Keratinocyte (primary cell): ENCODE data around the gene ITGB5. TPM values are rescaled to one million over a fixed set of nuclear protein-coding genes. Genes with fewer than 3 reads are reported as not detected.

ENCODE experiments used
- DNase-seq: peaks from one replicate; pipeline ENCODE4 v3.0.0-alpha.2; 2011; ENCODE audit warnings: low read depth, missing footprints, low spot score
- FAIRE-seq: peaks from 2 replicates; lab custom pipeline; 2011; peaks lifted over from hg19 to GRCh38; lab: Jason Lieb, UNC
- H2AFZ ChIP-seq: 2 replicates; pipeline ENCODE4 v1.6.0; 2012; ENCODE audit warnings: low read length, control low read depth, inconsistent platforms; ENCODE audit not compliant: control insufficient read depth
- H3K27ac ChIP-seq: 2 replicates; pipeline ENCODE4 v1.5.1; 2011; ENCODE audit warnings: low read length; ENCODE audit not compliant: control insufficient read depth, insufficient read depth
- H3K27me3 ChIP-seq: 3 replicates; pipeline ENCODE4 v1.6.0; 2011; ENCODE audit warnings: low read length; ENCODE audit not compliant: control insufficient read depth, insufficient read depth; ENCODE audit errors: extremely low read depth
- H3K36me3 ChIP-seq, 2 experiments: 2 replicates in 1 of 2; 3 replicates in 1 of 2; pipeline ENCODE4 v1.5.1; 2011; ENCODE audit warnings: low read length in 2 of 2, mild to moderate bottlenecking in 1 of 2; ENCODE audit not compliant: control insufficient read depth in 2 of 2, insufficient read depth in 2 of 2; ENCODE audit errors: extremely low read depth in 1 of 2
- H3K4me1 ChIP-seq: 3 replicates; pipeline ENCODE4 v1.5.1; 2011; ENCODE audit warnings: low read length; ENCODE audit not compliant: control insufficient read depth, insufficient read depth; ENCODE audit errors: extremely low read depth
- H3K4me2 ChIP-seq: 3 replicates; pipeline ENCODE4 v1.6.0; 2011; ENCODE audit warnings: low read depth, low read length; ENCODE audit not compliant: control insufficient read depth, insufficient read depth; ENCODE audit errors: extremely low read depth
- H3K4me3 ChIP-seq, 3 experiments: fragments of 200-600 bp in 1 of 3; sonication (generic) in 1 of 3; 2 replicates in 2 of 3; 3 replicates in 1 of 3; pipeline ENCODE4 v1.5.1; 2011 to 2016; ENCODE audit warnings: low read length in 3 of 3, mild to moderate bottlenecking in 3 of 3, control low read depth in 2 of 3, inconsistent platforms in 1 of 3, low read depth in 1 of 3, mixed read lengths in 1 of 3, mixed run types in 1 of 3, moderate library complexity in 1 of 3; ENCODE audit not compliant: control insufficient read depth in 2 of 3, insufficient read depth in 2 of 3; ENCODE audit errors: extremely low read depth in 1 of 3
- H3K79me2 ChIP-seq: 2 replicates; pipeline ENCODE4 v1.6.0; 2012; ENCODE audit warnings: low read length; ENCODE audit not compliant: control insufficient read depth, insufficient read depth
- H3K9ac ChIP-seq: 3 replicates; pipeline ENCODE4 v1.6.0; 2011; ENCODE audit warnings: low read length; ENCODE audit not compliant: control insufficient read depth, insufficient read depth; ENCODE audit errors: extremely low read depth
- H3K9me1 ChIP-seq: 3 replicates; pipeline ENCODE4 v1.6.0; 2011; ENCODE audit warnings: low read length; ENCODE audit not compliant: control insufficient read depth, insufficient read depth; ENCODE audit errors: extremely low read depth
- H3K9me3 ChIP-seq: 2 replicates; pipeline ENCODE4 v1.5.1; 2012; ENCODE audit warnings: low read depth, low read length; ENCODE audit not compliant: control insufficient read depth
- H4K20me1 ChIP-seq: 3 replicates; pipeline ENCODE4 v1.6.0; 2011; ENCODE audit warnings: low read length; ENCODE audit not compliant: control insufficient read depth, insufficient read depth; ENCODE audit errors: extremely low read depth
- CTCF ChIP-seq, 3 experiments: IDR thresholded peaks in 1 of 3; conservative IDR thresholded peaks in 1 of 3; optimal IDR thresholded peaks in 1 of 3; 2 replicates in 2 of 3; 3 replicates in 1 of 3; pipeline versions ENCODE3 to v1.5.1; 2011; ENCODE audit warnings: low read length in 3 of 3, mild to moderate bottlenecking in 3 of 3, moderate library complexity in 2 of 3, control low read depth in 1 of 3, inconsistent platforms in 1 of 3; ENCODE audit not compliant: insufficient read depth in 2 of 3; ENCODE audit errors: extremely low read depth in 1 of 3
- EZH2 ChIP-seq: IDR thresholded peaks from one replicate; pipeline ENCODE4 v1.6.1; 2012; ENCODE audit warnings: inconsistent platforms, mild to moderate bottlenecking, low read length, moderate library complexity
- dilution Hi-C: fragments of 300-500 bp; cut with MboI; formaldehyde crosslinking; loops from one replicate; pipeline ENCODE4 v1.7.0; 2020; ENCODE audit warnings: low sequenced_read_pairs; ENCODE audit not compliant: extremely low pct_ligation_motif_present
- polyA plus RNA-seq, 5 experiments: library from polyadenylated mRNA; depleted of rRNA in 3 of 5; stranded (reverse) in 3 of 5; stranded (forward) in 1 of 5; unstranded in 1 of 5; fragments of >200 nt; gene quantifications; 1 replicate in 1 of 5; 2 replicates in 3 of 5; 3 replicates in 1 of 5; pipeline versions ENCODE4 v1.2.1 to v1.2.3, GENCODE V29; 2011 to 2012; ENCODE audit warnings: missing spikeins in 2 of 5, low read depth in 1 of 5, low replicate concordance in 1 of 5

Gene ITGB5
- polyA plus RNA-seq, 1 donor (not counting 4 experiments of a cell fraction or from before 2014, with no cell fraction given): 136 TPM

DNA sequence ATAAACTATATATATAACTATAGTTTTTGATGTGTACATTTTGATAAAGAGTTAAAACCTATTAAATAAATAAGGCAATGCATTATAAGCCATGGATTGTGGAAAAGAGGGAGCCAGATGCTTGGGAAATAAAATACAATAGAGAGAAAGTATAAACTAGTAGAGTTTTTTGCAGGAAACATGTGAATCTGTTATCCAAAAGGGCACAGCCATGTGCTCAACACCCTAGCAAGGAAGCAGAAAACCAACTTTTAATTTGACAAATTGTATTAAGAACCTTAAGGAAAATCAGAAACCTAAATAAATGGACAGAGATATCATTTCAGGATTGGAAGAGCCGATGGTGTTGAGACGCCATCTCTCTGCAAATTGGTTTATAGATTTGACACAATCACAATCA lies 63.5 kb downstream of the ITGB5 start:
- no peak for TF ChIP-seq CTCF (optimal IDR thresholded peaks at IDR 0.05 in 1 of 3, IDR thresholded peaks at IDR 0.05 in 1 of 3, conservative IDR thresholded peaks at IDR 0.05 in 1 of 3; ENCODE audit: extremely low read depth in 1 of 3, insufficient read depth in 2 of 3, low read length in 3 of 3)
- no peak for TF ChIP-seq EZH2
- FAIRE-seq (no peak), DNase-seq (no peak)
- Histone ChIP-seq H3K4me2 (no peak overlapping the region), H3K36me3 (peaks cover 11 to 15% of the 10 kb centered on the region in 2 experiments), H4K20me1 (no peaks in the 10 kb centered on the region), H3K27ac (no peak overlapping the region), H3K9me3 (no peaks in the 10 kb centered on the region), H3K27me3 (no peaks in the 10 kb centered on the region), H3K79me2 (peaks cover 7% of the 10 kb centered on the region), H3K9me1 (no peaks in the 10 kb centered on the region), H3K4me1 (peaks cover 12% of the 10 kb centered on the region), H3K9ac (no peak overlapping the region), H3K4me3 (no peak overlapping the region), H2AFZ (no peak overlapping the region)
- dilution Hi-C loops: no loop called here

DNA sequence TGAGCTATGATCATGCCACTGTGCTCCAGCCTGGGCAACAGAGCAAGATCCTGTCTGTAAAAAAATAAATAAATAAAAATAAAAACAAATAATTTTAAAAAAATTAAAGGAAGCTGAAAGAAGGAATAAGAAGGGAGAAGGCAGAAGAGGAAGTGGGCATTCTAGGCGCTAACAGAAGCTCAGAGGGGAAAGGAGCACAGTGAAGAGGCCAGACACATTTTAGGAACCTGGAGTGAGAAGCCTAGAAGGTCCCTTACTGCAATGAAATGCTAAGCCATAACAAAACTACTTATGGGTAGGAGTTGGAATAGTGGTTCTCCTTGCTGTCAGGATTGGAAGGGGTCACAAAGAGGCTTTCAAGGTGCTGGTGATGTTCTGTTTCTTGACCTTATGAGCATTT lies 64.0 kb downstream of the ITGB5 start:
- Histone ChIP-seq H3K9me3 (no peaks in the 10 kb centered on the region), H3K27ac (no peak overlapping the region), H4K20me1 (no peaks in the 10 kb centered on the region), H3K4me1 (peaks cover 12% of the 10 kb centered on the region), H3K79me2 (peaks cover 7% of the 10 kb centered on the region), H3K9ac (no peak overlapping the region), H3K4me2 (no peak overlapping the region), H2AFZ (no peak overlapping the region), H3K9me1 (no peaks in the 10 kb centered on the region), H3K36me3 (peaks cover 11 to 19% of the 10 kb centered on the region in 2 experiments), H3K27me3 (no peaks in the 10 kb centered on the region), H3K4me3 (no peak overlapping the region)
- DNase-seq: no peak
- dilution Hi-C loops: no loop called here
- no peak for FAIRE-seq
- TF ChIP-seq EZH2: no peak
- no peak for TF ChIP-seq CTCF (optimal IDR thresholded peaks at IDR 0.05 in 1 of 3, IDR thresholded peaks at IDR 0.05 in 1 of 3, conservative IDR thresholded peaks at IDR 0.05 in 1 of 3; ENCODE audit: extremely low read depth in 1 of 3, insufficient read depth in 2 of 3, low read length in 3 of 3)
